Stimulated activated CD4-positive, alpha-beta T cell treated with anti-CD3 and anti-CD28 coated beads, Interleukin-4, amount 100 ng/mL, for 1 hour (primary cell): ENCODE results near the gene SNRNP70.
"Not testable (repeated sequence)": the region's sequence is repeated elsewhere in the genome, so short reads cannot be mapped to it uniquely, and the experiment has no call there.

Experiments used
- DNase-seq: peaks from one replicate; pipeline ENCODE4 v3.0.0-alpha.2; 2020

SNRNP70 gene

GRCh38 chr19:49064768-49065611 lies 20.3 kb upstream of the SNRNP70 start, which contains the start of gene NTF4:
NTF4 (minus strand) TSS chr19:49064818; CDS start chr19:49061997, 2,821 bp downstream.
- no peak for DNase-seq

- DNase-seq, result no peak
These were observed 19.2 kb upstream of the SNRNP70 start for GRCh38 chr19:49065905-49066512.

DNA sequence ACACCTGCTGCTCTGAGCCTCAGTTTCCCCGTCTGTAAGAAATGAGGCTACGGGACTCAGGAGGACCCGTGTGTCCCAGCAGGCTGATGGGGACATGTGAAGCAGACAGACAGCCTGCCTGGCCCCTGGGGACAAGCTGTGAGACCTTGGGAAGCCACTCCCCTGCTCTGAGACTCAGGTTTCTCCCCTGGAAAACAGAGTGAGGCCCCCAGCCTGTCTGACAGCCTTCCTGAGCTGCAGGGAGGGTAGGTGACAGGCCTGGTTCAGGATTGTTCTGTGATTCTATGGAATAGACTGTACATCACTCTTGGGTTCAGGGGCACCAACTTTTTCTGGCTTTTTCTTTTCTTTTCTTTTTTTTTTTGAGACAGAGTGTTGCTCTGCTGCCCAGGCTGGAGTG lies 17.7 kb upstream of the SNRNP70 start:
- DNase-seq, result no peak

- DNase-seq, result no peak
These were observed 16.2 kb upstream of the SNRNP70 start for GRCh38 chr19:49069026-49069425.

DNA sequence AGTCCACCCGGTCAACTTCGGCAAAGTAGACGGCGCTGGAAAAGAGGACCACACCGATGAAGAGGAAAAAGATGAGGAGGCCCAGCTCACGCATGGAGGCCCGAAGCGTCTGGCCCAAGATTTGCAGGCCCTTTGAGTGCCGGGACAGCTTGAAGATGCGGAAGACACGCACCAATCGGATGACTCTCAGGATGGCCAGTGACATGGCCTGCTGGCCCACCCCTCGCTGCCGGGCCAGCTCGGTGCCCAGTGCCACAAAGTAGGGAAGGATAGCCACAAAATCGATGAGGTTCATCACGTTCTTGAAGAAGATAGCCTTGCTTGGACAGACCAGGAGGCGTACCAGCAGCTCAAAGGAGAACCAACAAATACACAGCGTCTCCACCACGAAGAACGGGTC lies 14.8 kb upstream of the SNRNP70 start:
- no peak for DNase-seq

- no peak for DNase-seq
These were observed 13.2 kb upstream of the SNRNP70 start for GRCh38 chr19:49071860-49072547.

DNA sequence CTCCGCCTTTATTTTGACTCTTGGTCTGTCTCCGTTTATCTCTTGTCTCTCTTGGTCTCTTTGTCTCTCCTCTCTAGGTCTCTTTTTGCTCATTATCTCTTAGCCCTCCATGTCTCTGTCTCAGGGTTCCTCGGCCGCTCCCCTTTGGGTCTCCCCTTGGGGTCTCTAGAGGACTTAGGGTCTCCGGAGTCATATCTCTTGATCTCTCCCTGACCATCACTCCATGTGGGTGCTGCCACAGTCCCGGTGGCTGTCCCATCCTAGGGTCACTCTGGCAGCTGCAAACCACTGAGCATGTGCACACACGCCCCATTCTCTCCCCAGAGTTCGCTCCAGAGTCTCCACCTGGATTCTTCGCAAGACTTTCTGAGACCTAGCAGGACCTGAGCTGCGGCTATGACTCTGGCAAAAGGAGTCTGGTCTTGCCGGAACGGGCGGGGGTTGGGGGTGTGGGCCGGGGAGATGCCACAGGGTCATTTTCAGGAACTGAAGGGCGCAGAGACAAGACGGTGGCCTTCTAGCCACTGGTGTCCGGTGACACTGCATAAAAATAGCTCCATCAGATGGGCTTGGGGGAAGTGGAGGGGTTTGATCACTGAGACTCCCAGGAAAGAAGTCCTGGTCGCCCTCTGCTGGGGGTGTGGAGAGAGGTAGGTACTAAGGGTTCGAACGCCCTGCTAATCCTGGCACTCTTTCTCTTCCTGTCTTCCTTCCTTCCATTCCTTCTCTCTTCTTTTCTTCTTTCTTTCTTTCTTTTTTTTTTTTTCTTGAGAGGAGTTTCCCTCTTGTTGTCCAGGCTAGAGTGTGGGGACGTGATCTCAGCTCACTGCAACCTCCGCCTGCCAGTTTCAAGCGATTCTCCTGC lies 11.5 kb upstream of the SNRNP70 start:
- DNase-seq, result no peak

DNA sequence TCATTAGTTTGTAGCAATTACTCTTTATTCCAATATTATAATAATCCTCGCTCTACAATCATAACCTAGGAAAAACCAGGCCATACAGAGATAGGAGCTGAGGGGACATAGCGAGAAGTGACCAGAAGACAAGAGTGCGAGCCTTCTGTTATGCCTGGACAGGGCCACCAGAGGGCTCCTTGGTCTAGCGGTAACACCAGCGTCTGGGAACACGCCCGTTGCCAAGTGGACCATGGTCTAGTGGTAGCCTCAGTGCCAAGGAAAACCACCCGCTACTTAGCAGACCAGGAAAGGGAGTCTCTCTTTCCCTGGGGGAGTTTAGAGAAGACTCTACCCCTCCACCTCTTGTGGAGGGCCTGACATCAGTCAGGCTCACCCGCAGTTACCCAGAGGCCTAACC lies 10.4 kb upstream of the SNRNP70 start:
- DNase-seq, result not testable (repeated sequence)

- DNase-seq, result no peak
These were observed 4.9 kb upstream of the SNRNP70 start for GRCh38 chr19:49080392-49080791.

DNA sequence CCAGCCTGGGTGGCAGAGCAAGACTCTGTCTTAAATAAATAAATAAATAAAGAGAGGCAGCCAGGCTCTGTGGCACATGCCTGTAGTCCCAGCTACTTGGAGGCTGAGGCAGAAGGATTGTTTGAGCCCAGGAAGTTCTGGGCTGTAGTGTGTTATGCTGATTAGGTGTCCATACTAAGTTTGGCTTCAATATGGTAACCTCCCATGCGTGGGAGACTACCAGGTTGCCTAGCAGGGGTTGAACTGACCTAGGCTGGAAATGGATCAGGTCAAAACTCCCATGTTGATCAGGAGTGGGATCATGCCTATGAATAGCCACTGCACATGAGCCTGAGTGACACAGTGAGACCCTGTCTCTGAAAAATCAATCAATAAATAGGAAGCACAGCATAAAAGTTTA lies 4.0 kb upstream of the SNRNP70 start:
- no peak for DNase-seq

DNA sequence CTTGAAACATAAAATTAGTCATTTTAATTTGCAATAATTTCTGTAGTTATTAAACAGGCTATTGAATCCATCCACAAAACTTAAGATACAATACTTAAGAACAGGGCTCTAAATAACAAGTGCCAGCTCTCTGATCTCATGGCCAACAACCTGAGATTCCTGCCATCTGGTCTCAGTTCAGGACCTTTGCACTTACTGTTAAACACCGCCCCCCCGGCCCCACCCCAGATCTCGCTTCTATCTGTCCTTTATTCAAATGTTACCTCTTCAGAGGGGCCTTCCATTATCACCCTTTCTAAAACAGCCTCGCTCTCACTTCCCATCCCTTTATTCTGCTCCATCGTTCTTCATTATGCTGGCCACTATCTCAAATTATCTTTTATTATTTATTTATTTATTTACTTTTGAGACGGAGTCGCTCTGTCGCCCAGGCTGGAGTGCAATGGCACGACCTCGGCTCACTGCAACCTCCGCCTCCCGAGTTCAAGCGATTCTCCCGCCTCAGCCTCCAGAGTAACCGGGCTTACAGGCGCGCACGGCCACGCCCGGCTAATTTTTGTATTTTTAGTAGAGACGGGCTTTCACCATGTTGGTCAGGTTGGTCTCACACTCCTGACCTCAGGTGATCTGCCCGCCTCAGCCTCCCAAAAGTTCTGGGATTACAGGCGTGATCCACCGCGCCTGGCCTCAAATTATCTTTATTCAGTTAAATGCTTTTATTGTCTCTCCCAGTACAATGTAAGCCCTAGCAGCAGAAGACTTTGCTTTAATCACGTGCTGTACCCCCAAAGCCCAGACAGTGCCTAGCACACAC lies 838 bp upstream of the SNRNP70 start:
- no peak for DNase-seq

DNA sequence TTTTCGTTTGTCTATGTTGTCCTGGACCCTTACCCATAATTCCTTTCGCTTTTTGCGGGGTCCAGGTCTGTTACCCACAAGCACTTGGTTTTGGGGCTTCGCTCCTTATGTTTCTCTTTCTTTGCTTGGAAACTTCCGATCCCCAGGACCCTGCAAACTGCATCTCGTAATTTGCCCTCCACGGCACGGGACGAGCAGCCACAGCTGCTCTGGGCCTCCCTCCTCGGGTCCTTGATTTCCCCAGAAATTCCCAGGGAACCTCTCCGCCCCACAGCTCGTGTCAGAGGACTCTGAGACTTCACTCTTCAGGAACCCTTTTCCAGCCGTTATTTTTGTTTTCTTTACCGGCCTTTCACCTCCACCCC lies 599 bp downstream of the SNRNP70 start:
- DNase-seq, result no peak

DNA sequence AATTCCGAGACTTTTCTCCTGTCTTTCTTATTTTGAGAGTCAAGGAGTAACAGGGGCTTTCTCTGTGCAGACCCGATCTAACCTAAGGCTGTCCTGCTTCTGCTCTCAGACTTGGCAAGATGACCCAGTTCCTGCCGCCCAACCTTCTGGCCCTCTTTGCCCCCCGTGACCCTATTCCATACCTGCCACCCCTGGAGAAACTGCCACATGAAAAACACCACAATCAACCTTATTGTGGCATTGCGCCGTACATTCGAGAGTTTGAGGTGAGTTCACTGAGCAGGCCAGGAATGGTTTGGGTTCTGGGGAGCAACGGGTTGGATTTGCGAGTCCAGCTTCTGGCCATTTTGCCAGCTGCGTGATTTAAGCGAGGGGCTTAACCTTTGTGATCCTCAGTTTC lies 1.0 kb downstream of the SNRNP70 start:
- no peak for DNase-seq

DNA sequence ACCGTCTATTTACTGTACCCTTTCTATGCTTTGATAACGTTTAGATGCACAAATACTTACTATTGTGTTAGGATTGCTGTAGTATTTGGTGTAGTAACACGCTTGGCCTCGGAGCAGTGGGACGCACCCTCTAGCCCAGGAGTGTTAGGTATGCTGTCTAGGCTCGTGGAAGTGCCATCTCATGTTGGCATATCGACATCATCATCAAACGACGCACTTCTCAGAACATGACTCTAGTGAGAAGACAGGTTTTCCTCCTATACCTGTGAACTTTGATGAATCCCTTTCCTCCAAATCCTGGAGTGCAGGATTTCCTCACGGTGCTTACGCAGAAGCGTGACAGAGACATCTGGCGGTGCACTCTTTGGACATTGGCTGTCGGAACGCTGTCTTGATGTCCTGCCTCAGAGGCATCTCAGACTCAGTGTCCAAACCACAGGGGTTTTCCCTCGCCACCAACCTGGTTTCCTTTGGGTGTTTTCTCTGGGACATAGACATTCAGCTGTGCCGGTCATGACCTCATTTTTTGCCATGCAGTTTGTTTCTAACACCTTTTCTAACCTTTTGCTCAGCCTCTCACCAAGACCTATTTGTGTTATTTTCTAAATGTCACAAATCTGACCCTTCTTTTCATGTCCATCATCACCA lies 6.3 kb downstream of the SNRNP70 start:
- no peak for DNase-seq

DNA sequence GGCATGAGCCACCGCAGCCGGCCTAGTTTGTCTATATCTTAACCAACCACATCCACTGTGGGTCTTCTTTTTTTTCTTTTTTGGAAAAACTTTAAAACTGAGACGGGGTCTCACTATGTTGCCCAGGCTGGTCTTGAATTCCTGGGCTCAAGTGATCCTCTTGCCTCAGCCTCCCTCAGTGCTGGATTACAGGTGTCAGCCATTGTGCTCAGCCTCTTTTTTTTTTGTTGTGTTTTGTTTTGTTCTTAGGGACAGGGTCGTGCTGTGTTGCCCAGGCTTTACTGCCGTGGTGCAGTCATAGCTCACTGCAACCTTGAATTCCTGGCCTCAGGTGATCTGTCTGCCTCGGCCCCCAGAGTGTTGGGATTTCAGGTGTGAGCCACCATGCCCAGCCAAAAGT lies 7.4 kb downstream of the SNRNP70 start:
- DNase-seq, result no peak

GRCh38 chr19:49094505-49095482 lies 9.5 kb downstream of the SNRNP70 start:
- no peak for DNase-seq

GRCh38 chr19:49097453-49098288 lies 12.4 kb downstream of the SNRNP70 start:
- DNase-seq, result peak; percentile 69

- DNase-seq, result no peak
These were observed 13.5 kb downstream of the SNRNP70 start for GRCh38 chr19:49098795-49099194.

GRCh38 chr19:49101160-49101559 lies 15.9 kb downstream of the SNRNP70 start:
- no peak for DNase-seq
